ENCODE data around the gene TACC3.
"Not testable (repeated sequence)": the region's sequence is repeated elsewhere in the genome, so short reads cannot be mapped to it uniquely, and the experiment has no call there.

Gene TACC3

DNA sequence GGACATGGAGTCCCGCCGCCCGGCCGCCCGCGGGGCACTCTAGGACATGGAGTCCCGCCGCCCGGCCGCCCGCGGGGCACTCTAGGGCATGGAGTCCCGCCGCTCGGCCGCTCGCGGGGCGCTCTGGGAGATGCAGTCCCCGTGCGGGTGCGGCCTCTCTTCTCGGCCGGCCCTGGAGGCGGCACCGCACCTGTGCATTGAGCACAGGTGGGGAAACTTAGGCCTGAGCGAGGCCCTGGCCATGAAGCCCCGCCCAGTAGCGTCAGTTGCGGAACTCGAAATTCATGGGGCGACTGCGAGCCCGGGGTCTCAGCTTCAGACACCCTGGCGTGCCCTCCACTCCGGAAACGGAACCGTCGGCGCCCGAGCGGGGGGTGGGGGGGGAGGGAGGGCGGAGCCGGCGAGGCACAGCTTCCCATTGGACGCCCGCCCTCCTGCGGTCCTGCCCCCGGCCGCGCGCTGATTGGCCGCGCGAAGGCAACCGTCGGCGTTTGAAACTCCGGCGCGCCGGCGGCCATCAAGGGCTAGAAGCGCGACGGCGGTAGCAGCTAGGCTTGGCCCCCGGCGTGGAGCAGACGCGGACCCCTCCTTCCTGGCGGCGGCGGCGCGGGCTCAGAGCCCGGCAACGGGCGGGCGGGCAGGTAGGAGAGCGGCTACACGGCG lies at the start of gene TACC3, which contains the start of gene TMEM129:
TSS of gene TACC3 (plus strand) at position 519 of the 663 bp plus-strand sequence. CDS start 1,901 bp downstream, outside the sequence.
TSS of gene TMEM129 (minus strand) at position 321 of the 663 bp plus-strand sequence. CDS start 486 bp downstream, outside the sequence.
- peak; percentile 94 for DNase-seq (ENCODE audit: low spot score)

DNA sequence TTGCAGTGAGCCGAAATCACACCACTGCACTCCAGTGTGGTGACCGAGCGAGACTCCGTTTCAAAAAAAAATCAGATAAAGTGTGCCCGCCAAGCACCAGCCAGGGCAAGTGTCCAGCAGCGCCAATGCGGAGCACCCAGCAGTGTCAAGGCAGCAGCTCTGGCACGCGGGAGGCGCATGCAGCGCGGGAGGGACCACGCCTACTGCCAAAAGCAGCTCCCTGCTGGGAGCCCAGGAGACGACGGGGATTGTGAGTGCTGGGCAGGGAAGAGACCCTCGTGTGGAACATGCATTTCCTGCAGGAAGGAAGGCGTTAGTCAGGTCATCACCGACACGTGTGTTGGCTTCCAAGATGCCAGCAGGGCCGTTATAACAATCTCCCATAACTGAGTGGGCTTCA lies 47.6 kb upstream of the TACC3 start:
- DNase-seq (ENCODE audit: low spot score): no peak

DNA sequence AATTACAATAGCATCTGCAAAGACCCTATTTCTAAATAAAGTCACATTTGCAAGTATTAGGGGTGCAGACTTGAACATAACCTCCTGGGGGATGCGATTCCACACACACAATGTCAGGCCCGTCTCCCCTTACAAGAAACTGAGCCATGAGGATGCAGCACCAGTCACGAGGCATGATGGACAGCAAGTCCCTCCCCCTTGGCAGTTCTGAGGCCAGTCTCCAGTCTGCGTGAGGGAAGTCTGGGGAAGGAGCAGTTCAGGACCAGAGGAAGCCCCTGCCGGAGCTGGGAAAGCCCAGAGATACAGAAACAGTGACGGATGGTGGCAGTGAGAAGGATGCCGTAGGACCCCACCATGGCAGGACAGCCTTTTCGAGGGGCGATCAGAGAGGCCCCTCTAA lies 46.6 kb upstream of the TACC3 start:
- DNase-seq (ENCODE audit: low spot score): peak; percentile 89

DNA sequence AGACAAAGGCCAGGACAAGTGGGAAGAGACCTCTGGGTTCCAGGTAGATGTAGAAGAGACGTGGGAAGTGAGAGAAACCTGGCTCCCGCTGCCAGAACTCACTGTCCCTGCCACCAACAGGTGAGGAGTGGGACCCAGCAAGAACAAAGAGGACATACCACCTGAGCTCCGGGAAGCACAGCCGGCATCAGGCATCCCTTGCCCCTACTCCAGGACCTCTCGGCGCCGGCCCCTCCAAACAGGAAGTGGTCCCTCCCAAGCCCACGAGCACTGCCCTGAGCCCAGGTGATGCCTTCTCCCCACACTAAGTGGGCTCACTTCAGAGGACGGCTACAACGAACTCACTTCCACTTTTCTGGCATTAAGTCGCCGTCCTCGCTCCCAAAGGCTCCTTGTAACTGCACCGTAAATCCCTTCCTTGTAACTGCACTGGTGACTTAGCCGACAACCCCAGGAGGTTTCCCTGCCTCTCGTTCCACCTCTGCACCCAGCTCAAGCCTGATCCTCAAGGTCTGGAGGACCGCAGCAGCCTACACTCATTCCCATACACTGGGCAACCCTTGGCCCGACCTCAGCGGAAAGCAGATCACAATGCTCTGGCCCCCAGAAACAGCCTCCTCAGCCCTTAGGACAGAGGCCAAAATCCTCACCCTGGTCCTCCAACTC lies 46.1 kb upstream of the TACC3 start:
- no peak for DNase-seq (ENCODE audit: low spot score)

DNA sequence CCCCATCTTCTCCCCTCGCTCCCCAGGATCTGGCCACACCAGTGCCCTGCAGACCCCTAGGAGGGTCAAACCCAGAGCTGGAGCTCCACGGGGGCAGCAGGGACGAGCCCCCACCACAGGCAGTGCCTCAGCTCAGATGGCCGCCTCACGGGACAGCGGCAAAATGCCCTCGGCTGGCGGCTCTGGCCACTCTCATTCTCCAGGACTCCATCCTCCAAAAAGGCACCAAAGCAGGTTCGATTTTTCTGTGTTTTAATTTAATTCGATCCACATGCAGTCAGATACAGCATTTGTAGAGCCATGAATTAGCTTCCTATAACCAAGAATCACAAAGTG lies 45.6 kb upstream of the TACC3 start:
- no peak for DNase-seq (ENCODE audit: low spot score)

DNA sequence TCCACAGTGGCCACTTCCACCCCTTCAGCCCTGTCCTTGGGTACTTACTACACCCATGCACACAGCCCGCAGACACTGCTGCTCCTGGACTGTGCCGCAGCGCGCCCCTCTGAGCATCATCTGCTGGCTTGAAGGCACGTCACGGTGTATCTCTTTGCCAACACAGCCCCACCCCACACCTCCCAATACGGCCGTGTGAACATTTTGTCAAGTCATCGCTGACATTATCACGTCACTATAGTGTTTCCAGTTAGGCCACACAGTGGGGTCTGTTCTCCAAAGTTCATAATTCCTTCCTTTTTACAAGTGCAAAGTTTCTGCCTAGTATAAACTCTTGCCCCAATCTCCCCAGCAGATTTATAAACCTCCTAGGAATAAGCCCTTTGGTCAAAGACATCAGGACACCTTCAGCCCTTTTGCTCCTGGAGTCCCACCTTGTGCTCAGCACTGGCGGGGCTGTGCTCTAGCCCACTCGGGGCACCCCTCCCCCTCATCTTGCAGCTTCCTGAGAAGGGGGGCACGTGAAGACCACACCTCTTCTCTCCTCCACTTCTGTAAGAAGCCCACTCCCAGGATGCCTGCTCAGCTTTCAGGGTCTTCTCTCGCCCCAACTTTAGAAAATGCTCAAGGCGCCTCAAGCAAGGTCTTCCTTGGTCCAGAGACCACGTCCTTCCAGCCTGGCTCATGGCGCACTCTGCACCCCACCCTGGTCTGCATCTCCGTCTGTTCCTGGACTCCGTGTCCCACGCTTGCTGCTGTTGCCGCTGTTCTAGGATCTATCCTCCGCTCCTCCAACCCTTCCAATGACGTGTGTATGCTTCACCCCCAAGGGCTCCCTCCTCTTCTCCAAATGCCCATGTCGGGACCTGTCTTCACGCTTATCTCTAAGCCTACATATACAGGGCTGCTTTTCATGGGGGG lies 44.5 kb upstream of the TACC3 start:
- no peak for DNase-seq (ENCODE audit: low spot score)

DNA sequence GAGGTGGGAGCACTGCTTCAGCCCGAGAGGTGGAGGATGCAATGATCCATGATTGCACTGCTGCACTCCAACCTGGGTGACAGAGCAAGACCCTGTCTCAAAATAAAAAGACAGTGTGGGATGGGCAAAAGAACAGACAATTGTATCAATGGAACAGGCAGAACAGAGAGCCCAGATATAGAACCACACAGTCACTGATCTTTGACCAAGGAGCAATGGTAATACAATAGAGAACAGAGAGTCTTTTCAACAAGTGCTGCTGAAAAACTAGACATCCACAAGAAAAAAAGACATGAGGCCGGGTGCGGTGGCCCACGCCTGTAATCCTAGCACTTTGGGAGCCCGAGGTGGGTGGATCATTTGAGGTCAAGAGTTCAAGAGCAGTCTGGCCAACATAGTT lies 43.1 kb upstream of the TACC3 start:
- DNase-seq (ENCODE audit: low spot score): peak; percentile 78

DNA sequence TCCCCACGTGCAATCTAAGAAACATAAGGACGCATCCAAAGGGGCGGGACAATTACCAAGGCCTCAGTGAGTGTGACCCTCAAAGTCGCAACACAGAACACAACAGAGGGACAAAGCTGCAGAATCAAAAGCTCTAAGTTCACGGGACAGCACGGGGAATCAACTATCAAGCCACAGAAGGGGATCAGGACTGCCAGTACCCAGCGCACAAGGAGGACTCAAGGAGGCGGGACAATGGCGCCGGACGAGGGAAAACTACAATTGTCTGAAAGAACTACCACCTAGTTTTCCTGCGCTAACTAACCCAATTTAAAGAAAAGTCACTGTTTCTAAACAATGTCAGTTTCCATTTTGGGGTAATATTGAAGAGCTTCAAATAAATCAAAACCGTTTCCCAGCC lies 38.5 kb upstream of the TACC3 start:
- no peak for DNase-seq (ENCODE audit: low spot score)

DNA sequence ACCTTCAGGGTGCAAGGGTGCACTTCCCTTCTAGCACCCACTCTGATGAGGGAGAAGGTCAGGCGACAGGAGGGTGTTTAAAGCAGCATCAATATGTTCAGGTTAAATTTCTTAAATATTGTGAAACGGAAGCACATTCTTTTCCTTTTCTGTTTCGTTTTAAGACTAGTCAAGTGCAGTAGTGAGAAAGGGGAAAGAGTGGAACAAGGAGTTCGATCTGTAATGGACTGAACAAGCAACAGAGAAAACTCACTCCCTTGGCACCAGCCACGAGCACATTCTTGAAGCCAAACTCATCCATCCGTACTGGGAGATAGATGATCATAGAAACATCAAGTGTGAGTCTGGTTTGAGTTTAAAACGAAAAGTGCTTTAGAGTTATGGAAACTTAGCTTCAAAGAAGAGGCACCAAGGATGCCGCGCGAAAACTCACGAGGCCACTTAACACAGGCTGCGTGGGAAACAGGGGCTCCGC lies 38.0 kb upstream of the TACC3 start:
- DNase-seq (ENCODE audit: low spot score): peak; percentile 56

DNA sequence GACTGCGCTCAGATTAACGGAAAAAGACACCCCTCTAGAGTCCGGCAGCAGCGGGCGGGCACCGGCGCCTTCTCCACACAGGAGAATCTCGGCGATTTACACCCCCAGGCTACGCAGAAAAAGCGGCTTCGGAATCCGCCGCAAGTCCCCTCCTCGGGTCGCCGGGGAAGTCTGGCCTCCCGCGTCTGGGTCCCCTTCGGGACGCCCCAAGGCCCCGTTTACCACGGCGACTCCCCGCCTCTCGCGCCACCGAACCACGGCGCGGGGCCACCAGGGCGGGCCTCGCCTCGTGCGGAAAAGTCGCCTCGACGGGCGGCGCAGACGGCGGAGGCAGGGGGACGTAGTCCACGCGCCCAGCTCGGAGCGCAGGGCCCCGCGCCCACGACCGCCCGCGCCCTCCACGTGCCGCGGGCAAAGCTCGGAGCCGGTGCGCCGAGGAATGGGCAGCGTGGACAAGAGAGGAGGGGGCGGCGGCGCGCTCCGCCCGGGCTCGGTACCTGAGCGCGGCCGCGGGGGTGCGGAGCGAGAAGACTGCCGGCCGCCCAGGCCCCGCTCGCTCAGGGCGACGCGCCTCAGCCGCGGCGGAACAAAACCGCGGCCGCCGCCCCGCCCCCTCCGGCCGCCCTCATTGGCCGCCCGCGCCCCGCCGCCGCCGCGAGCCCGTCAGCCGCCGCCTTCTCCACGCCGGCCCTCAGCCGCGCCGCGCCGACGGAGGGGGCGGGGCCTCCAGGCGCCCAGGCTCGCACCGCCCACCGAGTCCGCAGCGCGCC lies 37.4 kb upstream of the TACC3 start, which contains the start of gene FAM53A:
TSS of gene FAM53A (minus strand) at position 578 of the 770 bp plus-strand sequence. CDS start 15,572 bp downstream, outside the sequence.
- peak; percentile 74 for DNase-seq (ENCODE audit: low spot score)

DNA sequence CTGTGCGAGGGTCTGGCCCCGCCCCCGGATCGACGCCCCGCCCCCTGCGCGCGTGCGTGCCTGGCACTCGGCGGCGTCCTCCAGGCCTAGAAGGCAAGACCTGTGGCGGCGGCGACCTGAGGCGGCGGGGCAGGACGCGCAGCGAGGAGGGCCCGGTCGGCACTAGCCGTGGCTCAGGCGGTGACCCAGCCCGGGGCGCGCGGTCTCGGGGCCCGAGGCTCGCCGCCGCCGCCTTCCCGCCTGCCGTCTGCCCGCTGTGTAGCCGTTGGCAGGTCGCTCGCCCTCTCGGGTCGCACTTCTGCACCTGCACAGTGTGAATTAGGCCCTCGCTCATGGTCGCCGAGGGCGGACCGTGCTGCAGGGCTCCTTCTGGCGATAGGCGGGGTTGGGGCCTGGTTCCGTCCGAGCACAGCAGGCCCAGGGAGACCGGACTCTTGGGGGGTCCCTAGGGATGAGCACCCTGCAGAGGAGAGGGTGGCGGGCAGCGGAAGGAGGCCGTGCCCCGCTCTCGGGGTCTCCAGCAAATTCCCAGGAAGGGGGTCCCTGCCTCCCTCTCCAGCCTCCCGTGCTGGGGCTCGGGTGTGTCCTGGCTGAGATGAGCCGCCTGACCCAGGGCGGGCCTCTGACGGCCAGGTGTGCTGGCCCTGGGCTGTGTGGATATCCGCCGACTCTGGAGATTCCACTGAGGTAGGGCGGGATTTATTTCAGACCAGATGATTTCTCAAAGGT lies 36.7 kb upstream of the TACC3 start:
- no peak for DNase-seq (ENCODE audit: low spot score)

DNA sequence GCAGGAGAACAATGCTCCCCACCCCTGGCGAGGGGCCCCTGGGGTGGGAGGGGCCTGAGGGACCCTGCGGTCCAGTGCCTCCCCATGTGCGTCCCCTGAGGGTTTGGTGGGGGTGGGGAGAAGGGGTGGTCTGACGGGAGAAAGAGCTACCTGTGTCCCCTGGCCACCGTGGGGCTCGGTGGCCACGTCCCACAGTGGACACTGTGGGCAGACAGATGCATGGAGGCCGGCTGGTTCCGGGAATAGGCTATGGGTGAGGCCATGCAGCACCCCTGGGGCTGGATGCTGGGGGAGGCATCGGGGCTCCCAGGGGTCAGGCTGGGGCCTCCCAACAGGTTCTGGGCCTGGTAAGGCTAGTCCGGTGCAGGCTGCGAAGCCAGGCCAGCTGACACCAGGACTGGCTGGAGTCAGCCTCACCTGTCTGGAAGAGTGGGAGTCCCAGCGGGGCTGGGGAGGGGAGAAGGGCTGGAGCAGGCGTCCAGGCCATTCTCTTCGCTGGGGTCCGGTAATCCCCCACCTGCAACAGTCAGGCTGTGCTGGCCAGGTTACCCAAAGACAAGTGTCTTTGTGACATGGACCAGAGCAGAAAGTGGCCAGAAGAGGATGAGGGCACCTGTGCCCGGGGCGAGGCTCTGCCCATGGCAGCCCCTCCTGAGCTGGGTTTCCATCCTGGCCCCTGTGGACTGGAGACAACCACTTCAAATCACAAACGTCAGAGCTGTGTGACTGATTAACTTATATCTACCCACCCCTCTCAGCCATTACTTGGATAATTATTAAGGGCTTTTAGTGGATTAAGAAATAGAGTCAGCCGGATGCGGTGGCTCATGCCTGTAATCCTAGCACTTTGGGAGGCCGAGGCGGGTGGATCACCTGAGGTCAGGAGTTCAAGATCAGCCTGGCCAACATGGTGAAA lies 35.8 kb upstream of the TACC3 start:
- no peak for DNase-seq (ENCODE audit: low spot score)

DNA sequence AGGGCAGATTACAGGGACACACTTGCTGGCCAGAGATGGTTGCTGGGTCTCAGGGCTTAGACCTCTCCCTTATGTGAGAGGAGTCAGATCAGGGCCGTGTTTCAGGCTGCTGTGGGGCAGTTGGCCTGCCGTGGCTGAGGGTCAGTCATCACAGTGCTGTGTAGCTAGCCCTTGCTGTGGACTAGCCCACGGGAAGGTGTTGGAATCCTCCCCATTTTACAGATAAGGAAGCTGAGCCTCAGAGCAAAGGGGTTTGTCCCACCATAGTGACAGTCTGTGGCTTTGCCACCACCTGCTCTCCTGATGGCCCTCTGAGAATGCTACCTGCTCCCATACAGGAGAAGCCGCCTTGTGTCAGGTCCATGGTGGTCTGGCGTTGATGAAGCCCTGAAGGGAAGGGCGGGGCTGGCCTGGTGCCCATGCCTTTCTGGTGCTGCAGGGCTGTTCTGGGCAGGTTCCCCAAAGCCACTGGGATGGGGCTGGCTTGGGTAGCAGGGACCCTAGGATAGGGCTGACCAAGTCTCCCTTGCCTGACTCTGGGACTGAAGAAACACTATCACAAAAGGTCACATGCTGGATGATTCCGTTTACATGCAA lies 34.8 kb upstream of the TACC3 start:
- no peak for DNase-seq (ENCODE audit: low spot score)

DNA sequence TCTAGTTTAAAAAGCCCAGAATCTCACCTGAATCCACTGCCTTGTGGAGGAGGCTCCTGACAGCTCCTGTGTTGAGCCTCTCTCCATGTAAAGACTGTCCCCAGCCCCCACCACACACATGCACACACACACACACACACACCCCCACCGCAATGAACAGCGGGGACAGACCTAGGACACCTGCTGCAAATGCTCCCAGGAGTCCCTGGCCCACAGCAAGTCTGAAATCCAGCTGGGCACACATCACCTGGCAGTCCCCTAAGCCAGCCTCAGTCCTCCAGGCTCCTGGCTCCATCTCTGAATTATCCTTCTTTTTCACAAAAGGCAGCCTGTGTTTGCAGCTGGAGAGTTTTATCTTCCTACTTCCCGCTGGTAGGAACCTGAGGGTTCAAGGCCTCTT lies 30.6 kb upstream of the TACC3 start:
- DNase-seq (ENCODE audit: low spot score): no peak

DNA sequence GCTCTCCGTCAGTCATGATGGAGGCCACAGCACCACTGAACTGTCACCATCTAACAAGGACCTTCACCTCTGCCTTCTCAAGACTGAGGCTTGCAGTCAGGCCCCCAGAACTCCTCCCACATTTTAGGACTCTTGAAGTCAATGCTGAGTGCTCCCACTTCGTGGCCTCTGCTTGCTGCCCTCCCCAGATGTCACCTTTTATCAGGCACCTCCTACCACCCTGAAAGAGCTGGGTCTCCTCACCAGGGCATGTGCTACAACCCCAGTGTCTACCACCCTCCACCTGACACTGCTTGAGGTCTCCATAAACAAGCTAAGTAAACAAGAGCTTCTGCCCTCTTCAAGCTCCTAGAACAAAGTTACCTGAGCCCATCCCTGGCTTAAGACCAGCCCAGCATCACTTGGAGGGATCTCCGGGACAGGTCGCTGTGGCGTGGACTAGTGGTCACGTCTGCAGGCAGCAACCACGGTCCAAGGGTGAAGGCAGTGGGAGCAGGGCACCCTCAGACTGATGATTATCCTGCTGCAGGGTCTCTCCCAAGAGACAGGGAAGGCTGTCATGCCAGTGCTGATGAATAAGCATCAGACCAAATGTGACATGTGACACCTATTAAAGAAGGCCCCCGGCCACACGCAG lies 29.5 kb upstream of the TACC3 start:
- DNase-seq (ENCODE audit: low spot score): no peak

DNA sequence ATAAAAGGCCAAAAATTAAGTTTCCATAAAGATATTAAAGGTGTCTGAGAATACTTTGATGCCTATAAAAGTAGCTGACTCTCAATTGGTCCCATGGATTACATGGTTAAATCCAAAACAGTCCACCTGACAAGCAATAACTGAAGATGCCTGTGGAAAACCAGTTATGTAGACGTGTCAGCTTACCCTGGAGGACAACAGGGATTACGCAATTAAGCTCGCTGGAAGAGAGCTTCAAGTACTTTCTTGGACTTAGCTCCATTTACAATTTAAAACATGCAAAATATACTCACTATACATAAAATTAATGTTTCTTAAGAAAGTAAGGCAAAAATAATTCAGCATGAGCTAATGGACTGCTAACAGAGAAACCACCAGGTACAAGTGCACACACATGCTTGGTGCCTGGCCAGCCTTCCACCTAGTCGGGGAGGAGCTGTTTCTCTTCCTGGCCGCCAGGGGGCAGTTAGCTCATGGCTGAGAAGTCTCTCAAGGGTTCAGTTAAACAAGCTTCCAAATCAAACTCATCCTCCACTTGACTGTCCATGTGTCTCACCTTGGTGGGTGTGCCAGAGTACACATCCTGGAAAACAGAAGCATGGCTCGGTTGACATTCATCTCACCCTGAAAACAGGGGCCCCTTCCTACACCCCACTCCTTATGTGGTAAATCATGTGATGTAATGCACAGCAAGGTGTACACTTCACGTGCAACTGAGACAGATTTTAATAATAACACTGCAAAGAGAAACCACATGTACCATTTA lies 28.0 kb upstream of the TACC3 start:
- DNase-seq (ENCODE audit: low spot score): peak; percentile 69

DNA sequence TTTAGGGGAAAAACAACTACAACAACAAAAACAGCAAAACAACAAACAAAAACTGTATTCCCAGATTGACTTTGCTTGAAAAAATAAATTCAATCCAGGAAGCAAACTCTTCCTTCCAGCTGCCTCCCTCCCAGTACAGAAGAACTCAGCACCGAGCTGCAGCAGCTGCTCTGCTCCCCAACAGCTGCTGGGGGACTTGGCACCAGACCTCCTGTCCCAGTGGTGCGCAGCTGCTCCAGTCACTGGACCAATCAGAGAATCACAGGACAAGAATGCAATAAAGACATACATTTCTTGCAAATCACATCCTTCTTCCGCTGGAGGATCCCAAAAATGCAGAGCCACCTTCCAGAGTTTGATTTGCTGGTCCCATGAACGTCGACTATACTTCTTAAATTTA lies 25.4 kb upstream of the TACC3 start:
- DNase-seq (ENCODE audit: low spot score): no peak

DNA sequence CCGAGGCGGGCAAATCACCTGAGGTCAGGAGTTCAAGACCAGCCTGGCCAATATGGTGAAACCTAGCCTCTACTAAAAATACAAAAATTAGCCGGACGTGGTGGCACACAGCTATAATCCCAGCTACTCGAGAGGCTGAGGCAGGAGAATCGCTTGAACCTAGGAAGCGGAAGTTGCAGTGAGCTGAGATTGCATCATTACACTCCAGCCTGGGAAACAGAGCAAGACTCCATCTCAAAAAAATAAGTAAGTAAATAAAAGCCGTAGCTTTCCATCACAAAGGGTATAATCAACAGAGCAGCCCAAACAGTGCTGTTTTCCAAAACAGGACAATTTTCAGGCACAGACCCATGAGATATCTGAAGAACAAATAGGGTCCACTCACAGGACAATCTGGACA lies 19.6 kb upstream of the TACC3 start:
- not testable (repeated sequence) for DNase-seq (ENCODE audit: low spot score)

Measured in pons (tissue), 1 donor.